Adrenal gland (tissue), 5 donors: ENCODE data around the gene ASPDH.

Experiments used
- CTCF ChIP-seq, 6 experiments: fragments of 450-650 bp in 4 of 6; fragments of 200-600 bp in 2 of 6; sonication (generic) in 1 of 6; IDR thresholded peaks; 1 replicate in 5 of 6; 2 replicates in 1 of 6; pipeline versions ENCODE4 v1.5.1 to v1.8.0; 2016 to 2021; ENCODE audit warnings: antibody characterized with exemption in 6 of 6, mild to moderate bottlenecking in 2 of 6, moderate library complexity in 1 of 6
- POLR2A ChIP-seq, 2 donors: fragments of 450-650 bp; IDR thresholded peaks; one replicate each; pipeline ENCODE4 v1.6.1; 2017; ENCODE audit warnings: antibody characterized with exemption in 2 of 2, mild to moderate bottlenecking in 2 of 2, moderate library complexity in 1 of 2
- donor health status: DM: no; HTN: no; CAD: no.

- TF ChIP-seq CTCF (IDR thresholded peaks at IDR 0.05) (no peak), POLR2A (IDR thresholded peaks at IDR 0.05) (peak; percentile 33 to 37)
Measured at GRCh38 chr19:50511069-50511822, 2.5 kb downstream of the ASPDH start, which contains the start of gene JOSD2.
